GM21717 (cell line): ENCODE results near the gene CD4.

Experiments used
- ATAC-seq: cut with Tn5 transposase; IDR thresholded peaks from one replicate; pipeline ENCODE4 v1.9.1; 2021; ENCODE audit warnings: mild to moderate bottlenecking, moderate library complexity; ENCODE audit not compliant: unreplicated experiment

CD4 gene

DNA sequence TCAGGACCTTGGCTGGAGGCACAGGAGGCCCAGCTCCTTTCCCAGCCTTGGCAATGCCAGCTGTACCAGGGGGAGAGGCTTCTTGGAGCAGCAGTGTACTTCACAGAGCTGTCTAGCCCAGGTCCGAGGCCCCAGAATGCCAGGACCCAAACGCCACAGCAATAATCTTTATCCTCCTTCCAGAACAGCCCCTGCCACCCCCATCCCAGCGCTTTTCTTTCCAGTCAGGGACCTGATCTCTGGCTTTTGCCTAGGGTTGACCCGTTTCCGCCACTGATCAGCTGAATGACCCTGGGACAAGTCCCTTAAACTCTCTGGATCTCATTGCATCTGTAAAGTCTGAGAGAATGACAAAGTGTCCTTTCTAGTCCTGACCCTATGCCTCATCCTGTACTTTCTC lies 11.9 kb upstream of the CD4 start:
- ATAC-seq: no peak

DNA sequence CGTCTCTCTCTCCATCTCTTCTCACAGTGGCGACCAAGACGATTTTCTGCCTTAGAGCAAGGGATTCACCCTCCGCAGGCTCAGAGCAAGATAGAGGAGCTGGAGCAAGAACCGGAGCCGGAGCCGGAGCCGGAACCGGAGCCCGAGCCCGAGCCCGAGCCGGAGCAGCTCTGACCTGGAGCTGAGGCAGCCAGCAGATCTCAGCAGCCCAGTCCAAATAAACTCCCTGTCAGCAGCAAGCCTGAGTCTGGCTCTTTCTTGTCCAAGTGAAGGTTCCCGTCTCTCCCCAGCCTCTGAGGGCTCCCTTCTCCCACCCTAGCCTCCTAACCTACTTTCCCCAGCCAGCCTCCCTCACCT lies 11.1 kb upstream of the CD4 start:
- no peak for ATAC-seq

GRCh38 chr12:6778574-6779550 lies 10.5 kb upstream of the CD4 start:
- peak; percentile 62 for ATAC-seq

- no peak for ATAC-seq
Observed at GRCh38 chr12:6779708-6780432, 9.5 kb upstream of the CD4 start.

- ATAC-seq: no peak
Observed at GRCh38 chr12:6780573-6780972, 8.8 kb upstream of the CD4 start.

- ATAC-seq: no peak
Observed at GRCh38 chr12:6782119-6782518, 7.2 kb upstream of the CD4 start.

GRCh38 chr12:6782850-6783566 lies 6.3 kb upstream of the CD4 start:
- ATAC-seq: no peak

GRCh38 chr12:6783828-6784227 lies 5.5 kb upstream of the CD4 start:
- ATAC-seq: no peak

GRCh38 chr12:6784296-6784695 lies 5.0 kb upstream of the CD4 start:
- no peak for ATAC-seq

DNA sequence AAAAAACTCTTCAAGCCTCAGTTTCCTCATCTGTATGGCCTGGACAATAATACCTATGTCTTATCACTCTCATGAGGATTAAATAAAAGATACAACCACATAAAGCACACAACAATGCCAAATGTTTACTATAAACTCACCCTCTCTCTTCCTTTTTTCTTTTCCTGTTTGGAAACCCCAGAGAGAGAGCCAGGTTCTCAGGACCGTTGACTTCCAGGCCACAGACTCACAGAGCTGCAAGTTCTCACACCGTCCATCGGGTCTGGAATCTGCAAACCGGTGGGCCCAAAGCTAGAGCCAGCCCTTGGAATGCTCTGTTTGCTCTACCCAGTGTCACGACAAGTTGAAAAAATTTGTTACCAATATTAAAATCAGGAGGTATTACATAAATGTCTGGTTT lies 4.6 kb upstream of the CD4 start:
- no peak for ATAC-seq

DNA sequence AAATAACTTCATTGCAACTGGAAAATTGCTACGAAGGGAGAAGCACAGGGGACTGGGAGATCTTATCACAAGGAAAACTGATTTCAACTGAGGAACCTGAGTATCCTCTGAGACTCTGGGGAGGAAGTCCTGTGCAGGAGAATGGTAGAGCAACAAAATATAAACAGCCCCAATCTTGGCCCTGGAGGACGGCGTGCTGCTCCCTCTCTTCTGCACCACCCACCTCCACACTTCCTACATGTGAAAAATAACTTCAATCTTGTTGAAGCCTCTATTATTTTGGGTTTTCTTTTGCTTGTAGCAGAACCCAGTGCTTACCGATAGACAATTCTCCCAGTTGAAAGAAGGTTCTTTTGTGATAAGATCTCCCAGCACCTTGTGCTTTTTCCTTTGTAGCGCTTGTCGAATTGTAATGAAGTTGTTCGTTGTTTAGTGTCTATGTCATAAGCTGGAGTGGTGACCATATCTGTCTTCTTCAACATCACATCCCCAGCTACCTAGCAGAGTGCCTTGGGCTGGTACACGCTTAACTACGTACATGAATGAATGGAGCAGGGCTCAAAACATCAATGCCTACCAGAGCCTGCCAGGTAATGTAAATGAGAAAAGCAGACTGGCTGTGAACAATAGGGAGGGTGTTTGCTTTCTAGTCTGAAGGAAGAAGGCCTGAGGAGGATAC lies 2.8 kb upstream of the CD4 start:
- no peak for ATAC-seq

DNA sequence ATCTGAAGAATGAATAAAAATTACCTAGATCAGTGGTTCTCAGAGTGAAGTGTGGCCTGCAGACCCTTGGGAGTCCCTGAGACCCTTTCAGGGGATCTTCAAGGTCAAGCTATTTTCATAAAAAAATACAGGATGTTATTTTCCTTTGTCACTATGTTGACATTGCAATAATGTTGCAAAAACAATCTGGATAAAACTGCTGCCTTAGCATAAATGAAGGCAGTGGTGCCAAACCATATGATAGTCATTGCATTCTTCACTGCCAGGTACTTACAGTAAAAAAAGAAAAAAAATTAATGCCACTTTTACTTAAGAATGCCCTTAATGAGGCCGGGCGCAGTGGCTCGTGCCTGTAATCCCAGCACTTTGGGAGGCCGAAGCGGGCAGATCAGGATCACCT lies 2.0 kb upstream of the CD4 start:
- no peak for ATAC-seq

GRCh38 chr12:6790496-6791150 lies 1.3 kb downstream of the CD4 start:
- ATAC-seq: no peak

GRCh38 chr12:6791931-6792520 lies 2.7 kb downstream of the CD4 start:
- ATAC-seq: no peak

GRCh38 chr12:6792522-6793201 lies 3.3 kb downstream of the CD4 start:
- ATAC-seq: no peak

DNA sequence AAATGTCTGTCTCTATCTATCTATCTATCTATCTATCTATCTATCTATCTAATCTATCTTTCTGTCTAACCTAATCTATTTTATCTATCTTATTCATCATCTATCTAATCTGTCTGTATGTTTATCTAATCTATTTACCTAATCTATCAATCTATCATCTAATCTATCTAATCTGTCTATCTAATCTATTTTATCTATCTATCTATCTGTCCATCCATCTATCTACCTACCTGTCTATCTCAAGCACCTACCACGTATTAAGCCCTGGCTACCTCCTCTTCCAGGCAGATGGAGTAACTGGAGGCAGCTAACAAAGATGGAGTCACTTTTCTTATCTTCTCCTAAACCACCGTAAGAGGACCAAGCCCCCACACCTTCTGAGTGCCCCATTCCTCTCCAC lies 5.8 kb downstream of the CD4 start:
- ATAC-seq: no peak

GRCh38 chr12:6796576-6796975 lies 7.2 kb downstream of the CD4 start:
- ATAC-seq: no peak

DNA sequence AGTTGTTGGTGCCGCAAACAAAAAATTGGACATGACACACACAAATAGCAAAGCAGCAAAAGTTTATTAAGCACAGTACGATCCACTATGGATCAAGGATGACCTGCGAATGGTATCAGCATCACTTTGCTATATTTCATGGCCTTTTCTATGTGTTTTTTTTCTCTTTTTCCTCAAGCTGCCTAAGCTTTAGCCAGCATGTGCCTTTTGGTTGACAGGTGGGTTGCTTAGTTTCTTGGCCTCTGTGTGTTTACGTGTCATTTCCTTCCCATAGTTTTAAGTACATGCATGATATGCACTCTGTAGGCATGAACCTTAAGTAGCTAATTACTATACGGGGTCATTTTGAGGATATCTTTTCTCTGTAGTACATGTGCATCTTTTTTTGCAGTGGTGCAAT lies 9.8 kb downstream of the CD4 start:
- ATAC-seq: no peak

DNA sequence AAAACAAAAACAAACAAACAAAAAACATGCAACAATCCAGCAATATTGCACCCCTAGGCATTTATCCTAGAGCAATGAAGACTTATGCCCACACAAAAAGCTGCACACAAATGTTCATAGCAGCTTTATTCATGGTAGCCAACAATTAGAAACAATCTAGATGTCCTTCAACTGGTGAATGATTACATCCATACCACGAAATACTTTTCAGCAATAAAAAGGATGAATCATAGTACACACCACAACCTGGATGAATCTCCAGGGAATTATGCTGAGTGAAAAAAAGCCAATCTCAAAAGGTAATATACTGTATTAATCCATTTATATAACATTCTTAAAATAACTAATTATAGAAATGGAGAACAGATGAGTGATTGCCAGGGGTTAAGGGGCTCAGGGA lies 17.8 kb downstream of the CD4 start:
- ATAC-seq: no peak

- ATAC-seq: no peak
Observed at GRCh38 chr12:6809056-6809455, 19.7 kb downstream of the CD4 start.
